GM23338 (cell line): ENCODE data around the gene STAT3. TPM values are rescaled to one million over a fixed set of nuclear protein-coding genes. Genes with fewer than 3 reads are reported as not detected.

ENCODE experiments used
- ATAC-seq: fragments of 200-7000 bp; cut with Tn5 transposase; 3 replicates; pipeline ENCODE4 v1.9.1; 2020
- DNase-seq: peaks from one replicate; pipeline ENCODE4 v3.0.0-alpha.2; 2015; ENCODE audit warnings: low spot score
- H2AFZ ChIP-seq: fragments of 200-600 bp; sonication (generic); 2 replicates; pipeline ENCODE4 v1.8.0; 2016; ENCODE audit warnings: antibody characterized with exemption, mild to moderate bottlenecking, moderate library complexity
- H3F3A ChIP-seq: fragments of 200-600 bp; sonication (generic); replicated peaks from 2 replicates; pipeline ENCODE4 v1.8.0; 2017; ENCODE audit warnings: antibody characterized with exemption, mixed run types, low read depth
- H3K27ac ChIP-seq: fragments of 200-600 bp; sonication (generic); 2 replicates; pipeline ENCODE4 v1.6.1; 2016; ENCODE audit warnings: low read depth
- H3K27me3 ChIP-seq: fragments of 200-600 bp; sonication (generic); 2 replicates; pipeline ENCODE4 v1.8.0; 2016; ENCODE audit warnings: mild to moderate bottlenecking, mixed run types, moderate library complexity; ENCODE audit not compliant: insufficient read depth
- H3K36me3 ChIP-seq: fragments of 200-600 bp; sonication (generic); 2 replicates; pipeline ENCODE4 v1.8.0; 2016; ENCODE audit warnings: mild to moderate bottlenecking; ENCODE audit not compliant: insufficient read depth
- H3K4me1 ChIP-seq: fragments of 200-600 bp; sonication (generic); 2 replicates; pipeline ENCODE4 v1.8.0; 2016; ENCODE audit warnings: mild to moderate bottlenecking, moderate library complexity; ENCODE audit not compliant: insufficient read depth
- H3K4me2 ChIP-seq: fragments of 200-600 bp; sonication (generic); 2 replicates; pipeline ENCODE4 v1.7.1; 2017; ENCODE audit warnings: mixed run types
- H3K4me3 ChIP-seq: fragments of 200-600 bp; sonication (generic); 2 replicates; pipeline ENCODE4 v1.6.1; 2016; ENCODE audit warnings: mixed run types
- H3K79me2 ChIP-seq: fragments of 200-600 bp; sonication (generic); replicated peaks from 2 replicates; pipeline ENCODE4 v1.8.0; 2017; ENCODE audit warnings: mild to moderate bottlenecking; ENCODE audit not compliant: insufficient read depth
- H3K9me2 ChIP-seq: fragments of 200-600 bp; sonication (generic); 2 replicates; pipeline ENCODE4 v1.8.0; 2017; ENCODE audit not compliant: insufficient read depth
- H4K20me1 ChIP-seq: fragments of 200-600 bp; sonication (generic); replicated peaks from 2 replicates; pipeline ENCODE4 v1.8.0; 2017; ENCODE audit warnings: mild to moderate bottlenecking; ENCODE audit not compliant: insufficient read depth
- H3K27ac Mint-ChIP-seq: 2 replicates; pipeline ENCODE4 v1.8.0; 2020; ENCODE audit warnings: inconsistent platforms, mild to moderate bottlenecking, moderate library complexity, mixed read lengths
- H3K27me3 Mint-ChIP-seq: 3 replicates; pipeline ENCODE4 v1.8.0; 2022; ENCODE audit warnings: low read depth, mild to moderate bottlenecking, moderate library complexity, mixed read lengths, inconsistent platforms; ENCODE audit not compliant: insufficient read depth, poor library complexity
- H3K36me3 Mint-ChIP-seq: 3 replicates; pipeline ENCODE4 v1.8.0; 2021; ENCODE audit warnings: low read depth, mild to moderate bottlenecking, inconsistent platforms, moderate library complexity, mixed read lengths
- H3K4me1 Mint-ChIP-seq: 3 replicates; pipeline ENCODE4 v1.8.0; 2020; ENCODE audit warnings: mild to moderate bottlenecking, inconsistent platforms, mixed read lengths
- H3K4me3 Mint-ChIP-seq: 3 replicates; pipeline ENCODE4 v1.8.0; 2021; ENCODE audit warnings: moderate library complexity, mild to moderate bottlenecking, inconsistent platforms, mixed read lengths
- H3K9me3 Mint-ChIP-seq: 3 replicates; pipeline ENCODE4 v1.8.0; 2020; ENCODE audit warnings: moderate library complexity, mild to moderate bottlenecking, inconsistent platforms, mixed read lengths
- CREB1 ChIP-seq: fragments of 250-450 bp; sonication (Bioruptor Pico); IDR thresholded peaks from 2 replicates; pipeline ENCODE4 v1.5.0; 2020; ENCODE audit warnings: low read depth, mild to moderate bottlenecking, moderate library complexity
- EZH2 ChIP-seq: fragments of 200-600 bp; sonication (generic); IDR thresholded peaks from one replicate; pipeline ENCODE4 v1.8.0; 2017; ENCODE audit warnings: antibody characterized with exemption, mild to moderate bottlenecking, low read depth; ENCODE audit not compliant: unreplicated experiment
- EZH2phosphoT487 ChIP-seq: fragments of 200-600 bp; sonication (generic); IDR thresholded peaks from one replicate; pipeline ENCODE4 v1.8.1; 2018; ENCODE audit warnings: antibody characterized with exemption; ENCODE audit not compliant: unreplicated experiment
- JUNB ChIP-seq: IDR thresholded peaks from one replicate; pipeline ENCODE4 v1.6.1; 2016; ENCODE audit warnings: antibody characterized with exemption; ENCODE audit not compliant: unreplicated experiment
- NANOG ChIP-seq: IDR thresholded peaks from 2 replicates; pipeline ENCODE4 v1.6.1; 2016; ENCODE audit warnings: antibody characterized with exemption, borderline replicate concordance
- POLR2AphosphoS5 ChIP-seq: IDR thresholded peaks from 2 replicates; pipeline ENCODE4 v1.6.1; 2016; ENCODE audit warnings: antibody characterized with exemption, low read depth
- REST ChIP-seq: IDR thresholded peaks from one replicate; pipeline ENCODE4 v1.6.1; 2018; ENCODE audit warnings: antibody characterized with exemption; ENCODE audit not compliant: unreplicated experiment
- STAT1 ChIP-seq: IDR thresholded peaks from one replicate; pipeline ENCODE4 v1.6.1; 2016; ENCODE audit warnings: antibody characterized with exemption; ENCODE audit not compliant: unreplicated experiment
- ZNF114 ChIP-seq: fragments of 250-450 bp; sonication (Bioruptor Pico); IDR thresholded peaks from 2 replicates; pipeline ENCODE4 v1.5.0; 2020; ENCODE audit warnings: mild to moderate bottlenecking, moderate library complexity
- ZNF331 ChIP-seq: fragments of 250-450 bp; sonication (Bioruptor Pico); IDR thresholded peaks from 2 replicates; pipeline ENCODE4 v1.5.0; 2020; ENCODE audit warnings: low read depth, mild to moderate bottlenecking, moderate library complexity
- ZNF462 ChIP-seq: fragments of 250-450 bp; sonication (Bioruptor Pico); IDR thresholded peaks from 2 replicates; pipeline ENCODE4 v1.5.0; 2020; ENCODE audit warnings: mild to moderate bottlenecking, moderate library complexity
- polyA plus RNA-seq: library from polyadenylated mRNA; unstranded; fragments of >200 nt; fragmentation: Nextera tagmentation; extraction: Ambion mirVana; gene quantifications from 2 replicates; pipeline ENCODE4 v1.2.1, GENCODE V29; 2016
- total RNA-seq: library from RNA; depleted of rRNA; stranded (reverse); fragments of >200 nt; shearing (Covaris generic); gene quantifications from 2 replicates; pipeline ENCODE4 v1.2.3, GENCODE V29; 2014
- TF ChIP-seq, protein P1 (sequence below): IDR thresholded peaks from 2 replicates; pipeline ENCODE4 v1.6.1; 2016; ENCODE audit warnings: antibody characterized with exemption
- TF ChIP-seq, protein P2 (sequence below), 2 experiments: fragments of 200-600 bp in 1 of 2; sonication (generic) in 1 of 2; conservative IDR thresholded peaks; 2 replicates each; pipeline versions ENCODE4 v1.5.1 to v1.6.1; 2016 to 2017; ENCODE audit warnings: antibody characterized with exemption in 2 of 2, low read depth in 2 of 2, mild to moderate bottlenecking in 2 of 2, moderate library complexity in 1 of 2

Gene STAT3
- total and polyA plus RNA-seq, 2 experiments from 2014 or later: 49.5 to 78.0 TPM

DNA sequence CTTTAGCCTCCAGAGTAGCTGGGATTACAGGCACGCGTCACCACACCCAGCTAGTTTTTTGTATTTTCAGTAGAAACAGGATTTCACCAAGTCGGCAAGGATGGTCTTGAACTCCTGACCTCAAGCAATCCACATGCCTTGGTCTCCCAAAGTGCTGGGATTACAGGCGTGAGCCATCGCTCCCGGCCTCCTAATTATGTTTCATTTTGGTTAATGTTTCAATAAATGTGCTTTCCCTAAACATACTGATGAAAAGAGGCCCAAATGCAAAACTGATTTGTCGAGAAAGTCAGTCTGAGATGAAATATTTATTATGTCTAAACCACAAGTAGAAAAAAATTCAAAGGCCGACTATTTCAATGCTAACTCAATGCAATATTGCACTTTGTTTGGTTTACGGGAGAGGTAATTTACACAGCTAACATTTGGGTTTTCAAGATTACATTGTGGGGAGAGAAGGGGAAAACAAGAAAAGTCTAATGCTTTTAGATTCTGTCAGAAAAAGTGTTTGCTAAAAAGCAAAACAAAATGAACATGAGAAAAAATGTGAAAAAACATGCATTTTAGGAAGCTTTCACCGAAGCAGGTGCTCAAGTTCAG is 9.8 kb downstream of the STAT3 start (continued):
- no peak for TF ChIP-seq EZH2
- TF ChIP-seq CREB1 (CRISPR knock-in tag): no peak

DNA sequence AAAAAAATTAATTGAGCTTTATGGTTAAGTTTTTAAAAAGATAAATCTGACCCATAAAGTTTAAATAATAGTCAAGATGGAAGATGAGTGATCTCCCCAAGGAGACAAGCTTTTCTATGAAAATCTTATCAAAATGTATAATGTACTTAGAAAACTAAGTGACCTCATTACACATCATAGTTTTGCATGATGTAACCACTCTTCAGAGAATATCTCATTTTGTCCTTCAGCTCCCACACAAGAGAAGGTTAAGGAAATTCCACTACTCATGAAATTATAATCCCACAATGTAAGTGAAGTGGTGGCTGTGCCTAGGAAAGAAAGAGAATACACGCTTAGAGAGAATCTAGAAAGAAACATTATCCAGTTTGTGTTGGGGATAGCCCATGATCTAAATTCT is 14.3 kb downstream of the STAT3 start:
- Histone ChIP-seq H2AFZ (no peak overlapping the region), H3F3A (peaks cover 16% of the 10 kb centered on the region; the same call in 1 of the 2 replicates), H3K79me2 (peaks cover 100% of the 10 kb centered on the region), H3K4me2 (no peak overlapping the region), H3K9me2 (no peaks in the 10 kb centered on the region), H3K27ac (no peak overlapping the region), H3K4me3 (no peak overlapping the region), H4K20me1 (peaks cover 42% of the 10 kb centered on the region), H3K4me1 (peaks cover 23% of the 10 kb centered on the region), H3K27me3 (no peaks in the 10 kb centered on the region), H3K36me3 (peaks cover 9% of the 10 kb centered on the region)
- H3K27me3 Mint-ChIP-seq: peaks cover 4% of the 10 kb centered on the region
- H3K4me3 Mint-ChIP-seq: no peak overlapping the region
- no peak overlapping the region for H3K27ac Mint-ChIP-seq
- no peak for DNase-seq
- no peak for TF ChIP-seq ZNF331 (CRISPR knock-in tag)
- TF ChIP-seq CREB1 (CRISPR knock-in tag): no peak
- TF ChIP-seq, protein P1, sequence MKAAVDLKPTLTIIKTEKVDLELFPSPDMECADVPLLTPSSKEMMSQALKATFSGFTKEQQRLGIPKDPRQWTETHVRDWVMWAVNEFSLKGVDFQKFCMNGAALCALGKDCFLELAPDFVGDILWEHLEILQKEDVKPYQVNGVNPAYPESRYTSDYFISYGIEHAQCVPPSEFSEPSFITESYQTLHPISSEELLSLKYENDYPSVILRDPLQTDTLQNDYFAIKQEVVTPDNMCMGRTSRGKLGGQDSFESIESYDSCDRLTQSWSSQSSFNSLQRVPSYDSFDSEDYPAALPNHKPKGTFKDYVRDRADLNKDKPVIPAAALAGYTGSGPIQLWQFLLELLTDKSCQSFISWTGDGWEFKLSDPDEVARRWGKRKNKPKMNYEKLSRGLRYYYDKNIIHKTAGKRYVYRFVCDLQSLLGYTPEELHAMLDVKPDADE: no peak
- no peak for TF ChIP-seq ZNF462 (CRISPR knock-in tag)
- TF ChIP-seq, protein P2, sequence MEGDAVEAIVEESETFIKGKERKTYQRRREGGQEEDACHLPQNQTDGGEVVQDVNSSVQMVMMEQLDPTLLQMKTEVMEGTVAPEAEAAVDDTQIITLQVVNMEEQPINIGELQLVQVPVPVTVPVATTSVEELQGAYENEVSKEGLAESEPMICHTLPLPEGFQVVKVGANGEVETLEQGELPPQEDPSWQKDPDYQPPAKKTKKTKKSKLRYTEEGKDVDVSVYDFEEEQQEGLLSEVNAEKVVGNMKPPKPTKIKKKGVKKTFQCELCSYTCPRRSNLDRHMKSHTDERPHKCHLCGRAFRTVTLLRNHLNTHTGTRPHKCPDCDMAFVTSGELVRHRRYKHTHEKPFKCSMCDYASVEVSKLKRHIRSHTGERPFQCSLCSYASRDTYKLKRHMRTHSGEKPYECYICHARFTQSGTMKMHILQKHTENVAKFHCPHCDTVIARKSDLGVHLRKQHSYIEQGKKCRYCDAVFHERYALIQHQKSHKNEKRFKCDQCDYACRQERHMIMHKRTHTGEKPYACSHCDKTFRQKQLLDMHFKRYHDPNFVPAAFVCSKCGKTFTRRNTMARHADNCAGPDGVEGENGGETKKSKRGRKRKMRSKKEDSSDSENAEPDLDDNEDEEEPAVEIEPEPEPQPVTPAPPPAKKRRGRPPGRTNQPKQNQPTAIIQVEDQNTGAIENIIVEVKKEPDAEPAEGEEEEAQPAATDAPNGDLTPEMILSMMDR (conservative IDR thresholded peaks at IDR 0.05; ENCODE audit: low read depth in 2 of 2): no peak
- TF ChIP-seq EZH2: no peak
- no peak for TF ChIP-seq REST
- TF ChIP-seq ZNF114 (CRISPR knock-in tag): no peak
- no peak for TF ChIP-seq NANOG
- TF ChIP-seq POLR2AphosphoS5: no peak
- TF ChIP-seq EZH2phosphoT487: no peak
- no peak for TF ChIP-seq STAT1
- no peak for TF ChIP-seq JUNB
- H3K9me3 Mint-ChIP-seq: peaks cover 5% of the 10 kb centered on the region; the same call in 2 of the 3 replicates
- peaks cover 21% of the 10 kb centered on the region for H3K4me1 Mint-ChIP-seq
- peaks cover 33% of the 10 kb centered on the region for H3K36me3 Mint-ChIP-seq
- ATAC-seq: no peak
